Suprapubic skin (tissue), 3 donors: ENCODE data around the gene SLC50A1.

Experiments used
- POLR2A ChIP-seq, 2 donors: fragments of 450-650 bp; IDR thresholded peaks; one replicate each; pipeline ENCODE4 v1.6.1; 2017; ENCODE audit warnings: antibody characterized with exemption in 2 of 2, mild to moderate bottlenecking in 2 of 2, moderate library complexity in 2 of 2
- TF ChIP-seq, protein P1 (sequence below), 2 donors: fragments of 200-600 bp in 1 of 2; fragments of 450-650 bp in 1 of 2; sonication (generic) in 1 of 2; IDR thresholded peaks; one replicate each; pipeline ENCODE4 v1.5.1; 2016 to 2019; ENCODE audit warnings: antibody characterized with exemption in 2 of 2, mild to moderate bottlenecking in 1 of 2, moderate library complexity in 1 of 2

DNA sequence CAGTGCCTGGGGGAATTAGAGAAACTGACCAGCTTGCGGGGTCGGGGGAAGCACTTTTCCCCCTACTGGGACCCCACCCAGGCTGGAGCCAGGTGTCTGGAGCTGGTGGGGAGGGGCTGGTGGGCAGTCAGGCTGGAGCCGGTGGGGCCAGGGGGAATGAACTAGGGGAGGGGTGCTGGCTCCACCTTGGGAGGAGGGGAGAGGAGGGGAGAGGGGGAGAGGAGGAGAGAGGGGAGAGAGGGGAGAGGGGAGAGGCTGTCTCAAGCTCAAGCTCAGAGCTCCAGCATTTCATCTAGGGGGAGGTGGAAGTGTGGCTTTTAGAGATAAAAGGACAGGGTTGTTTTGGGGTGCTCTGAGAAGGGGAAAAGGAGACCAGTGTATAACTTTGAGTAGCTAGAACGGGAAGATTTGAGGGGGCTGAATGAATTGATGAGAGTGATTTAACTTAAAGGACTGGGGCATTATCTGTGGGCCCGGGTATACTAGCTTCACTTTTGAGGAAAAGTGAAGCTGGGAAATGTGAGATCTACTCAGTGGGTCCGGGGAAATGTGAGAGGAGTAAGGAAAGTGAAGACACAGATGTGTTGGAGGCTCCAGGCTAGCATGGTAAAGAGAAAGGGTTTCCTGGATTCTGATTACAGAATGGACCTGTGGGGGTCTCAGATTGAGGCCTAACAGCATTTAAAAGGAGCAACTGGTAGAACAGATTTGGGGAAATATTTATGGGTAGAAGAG, 5.2 kb upstream of the SLC50A1 start:
- TF ChIP-seq, protein P1, sequence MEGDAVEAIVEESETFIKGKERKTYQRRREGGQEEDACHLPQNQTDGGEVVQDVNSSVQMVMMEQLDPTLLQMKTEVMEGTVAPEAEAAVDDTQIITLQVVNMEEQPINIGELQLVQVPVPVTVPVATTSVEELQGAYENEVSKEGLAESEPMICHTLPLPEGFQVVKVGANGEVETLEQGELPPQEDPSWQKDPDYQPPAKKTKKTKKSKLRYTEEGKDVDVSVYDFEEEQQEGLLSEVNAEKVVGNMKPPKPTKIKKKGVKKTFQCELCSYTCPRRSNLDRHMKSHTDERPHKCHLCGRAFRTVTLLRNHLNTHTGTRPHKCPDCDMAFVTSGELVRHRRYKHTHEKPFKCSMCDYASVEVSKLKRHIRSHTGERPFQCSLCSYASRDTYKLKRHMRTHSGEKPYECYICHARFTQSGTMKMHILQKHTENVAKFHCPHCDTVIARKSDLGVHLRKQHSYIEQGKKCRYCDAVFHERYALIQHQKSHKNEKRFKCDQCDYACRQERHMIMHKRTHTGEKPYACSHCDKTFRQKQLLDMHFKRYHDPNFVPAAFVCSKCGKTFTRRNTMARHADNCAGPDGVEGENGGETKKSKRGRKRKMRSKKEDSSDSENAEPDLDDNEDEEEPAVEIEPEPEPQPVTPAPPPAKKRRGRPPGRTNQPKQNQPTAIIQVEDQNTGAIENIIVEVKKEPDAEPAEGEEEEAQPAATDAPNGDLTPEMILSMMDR (IDR thresholded peaks at IDR 0.05): no peak
- no peak for TF ChIP-seq POLR2A (IDR thresholded peaks at IDR 0.05)
